ENCODE measurements around the gene WDFY4.

WDFY4 gene

GRCh38 chr10:49008091-49008490 is 323.4 kb downstream of the WDFY4 start:
- H4K5ac ChIP-seq (ENCODE audit: low read length), result no peak overlapping the region
- H3K79me1 ChIP-seq (ENCODE audit: low read length), result no peaks in the 10 kb centered on the region
- no peak overlapping the region for H3K4me3 ChIP-seq (ENCODE audit: low read length)
- H3K27ac ChIP-seq (ENCODE audit: low read depth, low read length), result no peak overlapping the region
- no peak overlapping the region for H3K18ac ChIP-seq (ENCODE audit: low read length)
- H3K79me2 ChIP-seq (ENCODE audit: control insufficient read depth, insufficient read depth, low read length), result no peaks in the 10 kb centered on the region
- no peak overlapping the region for H3K23ac ChIP-seq (ENCODE audit: low read length)
- H3K56ac ChIP-seq (ENCODE audit: low read length), result no peak overlapping the region
- DNase-seq, result no peak
- H3K4me1 ChIP-seq (ENCODE audit: control insufficient read depth, low read depth, low read length), result no peaks in the 10 kb centered on the region
- no peaks in the 10 kb centered on the region for H3K27me3 ChIP-seq (ENCODE audit: insufficient read depth, low read length, poor library complexity)
- no peak overlapping the region for H3K9ac ChIP-seq (ENCODE audit: low read length)
- no peak overlapping the region for H4K8ac ChIP-seq (ENCODE audit: low read depth, low read length)
- H3K4me2 ChIP-seq (ENCODE audit: low read length), result no peak overlapping the region
- H2BK5ac ChIP-seq (ENCODE audit: low read length), result no peak overlapping the region
- no peak overlapping the region for H2AK5ac ChIP-seq (ENCODE audit: low read length)
- no peak overlapping the region for H2BK120ac ChIP-seq (ENCODE audit: low read depth, low read length)
- H2BK15ac ChIP-seq (replicated peaks; ENCODE audit: low read depth), result no peak overlapping the region
- no peaks in the 10 kb centered on the region for H3K36me3 ChIP-seq (ENCODE audit: control insufficient read depth, insufficient read depth, low read length)
- no peak overlapping the region for H3K4ac ChIP-seq (ENCODE audit: low read depth, low read length)
- WGBS (ENCODE audit: extremely low coverage, insufficient coverage, low lambda C conversion rate), result no CpG with 5 or more reads among the region's 1 CpG

DNA sequence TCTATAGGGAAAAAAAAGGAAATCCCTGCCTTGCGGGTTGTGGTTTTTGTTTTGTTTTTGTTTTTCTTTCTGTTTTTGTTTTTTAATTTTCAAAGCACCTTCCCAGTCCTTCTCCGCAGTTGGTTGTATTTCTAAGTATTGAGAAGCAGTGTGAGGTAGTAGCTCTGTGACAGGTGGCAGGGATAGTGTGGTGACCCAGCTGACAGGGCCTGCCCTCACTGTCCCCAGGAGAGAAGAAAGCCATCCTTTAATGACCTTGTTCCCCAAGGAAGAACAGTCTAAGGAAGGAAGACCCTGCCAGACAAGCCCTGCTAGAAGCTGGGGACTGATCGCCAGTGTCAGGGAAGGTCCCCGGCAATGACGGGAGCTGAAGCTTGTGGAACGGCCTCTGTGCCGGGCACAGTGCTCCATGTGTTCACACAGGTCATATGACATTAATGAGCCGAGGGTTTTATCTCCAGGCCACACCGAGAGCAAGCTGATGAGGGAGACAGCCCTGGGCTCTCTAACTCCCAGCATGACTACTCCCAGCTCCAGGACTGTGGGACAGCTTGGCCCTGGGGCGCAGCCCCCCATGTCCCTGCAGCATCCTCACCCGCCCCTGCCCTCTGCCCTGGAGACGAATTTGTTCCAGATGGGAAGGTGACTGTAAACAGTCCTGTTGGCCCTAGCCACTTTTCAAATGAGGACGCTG is 324.0 kb downstream of the WDFY4 start:
- H3K18ac ChIP-seq (ENCODE audit: low read length), result no peak overlapping the region
- no peak overlapping the region for H4K8ac ChIP-seq (ENCODE audit: low read depth, low read length)
- H2AK5ac ChIP-seq (ENCODE audit: low read length), result no peak overlapping the region
- DNase-seq, result no peak
- no peak overlapping the region for H3K9ac ChIP-seq (ENCODE audit: low read length)
- H3K4me2 ChIP-seq (ENCODE audit: low read length), result no peak overlapping the region
- H3K36me3 ChIP-seq (ENCODE audit: control insufficient read depth, insufficient read depth, low read length), result no peaks in the 10 kb centered on the region
- H3K79me2 ChIP-seq (ENCODE audit: control insufficient read depth, insufficient read depth, low read length), result no peaks in the 10 kb centered on the region
- H3K27ac ChIP-seq (ENCODE audit: low read depth, low read length), result no peak overlapping the region
- no peak overlapping the region for H3K56ac ChIP-seq (ENCODE audit: low read length)
- no peaks in the 10 kb centered on the region for H3K4me1 ChIP-seq (ENCODE audit: control insufficient read depth, low read depth, low read length)
- H2BK5ac ChIP-seq (ENCODE audit: low read length), result no peak overlapping the region
- H3K23ac ChIP-seq (ENCODE audit: low read length), result no peak overlapping the region
- no peak overlapping the region for H3K4ac ChIP-seq (ENCODE audit: low read depth, low read length)
- H3K27me3 ChIP-seq (ENCODE audit: insufficient read depth, low read length, poor library complexity), result no peaks in the 10 kb centered on the region
- no peak overlapping the region for H2BK15ac ChIP-seq (replicated peaks; ENCODE audit: low read depth)
- no peak overlapping the region for H2BK120ac ChIP-seq (ENCODE audit: low read depth, low read length)
- no peak overlapping the region for H4K5ac ChIP-seq (ENCODE audit: low read length)
- H3K79me1 ChIP-seq (ENCODE audit: low read length), result no peaks in the 10 kb centered on the region
- H3K4me3 ChIP-seq (ENCODE audit: low read length), result no peak overlapping the region
- no CpG with 5 or more reads among the region's 13 CpGs for WGBS (ENCODE audit: extremely low coverage, insufficient coverage, low lambda C conversion rate)

DNA sequence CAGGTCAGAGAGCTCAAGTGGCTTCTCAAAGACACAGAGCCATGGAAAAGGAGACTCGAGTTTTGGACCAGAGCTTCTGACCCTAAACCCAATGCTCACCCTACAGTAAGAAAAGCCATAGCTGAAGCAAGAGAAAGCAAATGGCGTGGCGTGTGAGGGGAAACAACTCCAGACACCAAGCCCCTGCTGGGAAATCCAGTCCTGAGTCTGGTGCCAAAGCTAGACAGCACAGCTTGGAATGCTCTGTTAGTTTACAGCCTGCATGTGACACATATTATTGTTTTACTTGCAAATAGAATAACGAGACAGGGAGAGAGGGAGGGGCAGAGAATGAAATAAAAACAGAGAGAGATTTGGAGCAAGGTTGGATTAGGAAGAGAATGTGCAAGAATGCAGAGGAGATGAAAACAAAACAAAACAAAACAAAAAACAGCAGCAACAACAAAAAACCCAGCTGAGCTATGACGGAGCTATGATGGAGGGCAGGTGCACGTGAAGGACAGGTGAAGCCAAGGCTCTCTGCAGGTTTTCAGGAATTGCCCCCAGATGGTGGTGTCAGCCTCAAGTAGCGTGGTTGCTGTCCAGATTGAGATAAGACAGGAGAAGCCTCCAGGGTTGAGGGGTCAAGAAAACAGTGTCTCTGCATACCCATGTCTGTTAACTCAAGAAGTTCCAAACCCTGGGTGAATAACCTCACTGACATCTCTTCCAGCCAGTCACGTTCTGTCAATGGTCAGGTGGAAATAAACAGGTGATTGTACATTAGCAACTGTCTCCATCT is 324.7 kb downstream of the WDFY4 start:
- Histone ChIP-seq H2BK15ac (replicated peaks; ENCODE audit: low read depth) (no peak overlapping the region), H2BK5ac (ENCODE audit: low read length) (no peak overlapping the region), H3K4me3 (ENCODE audit: low read length) (no peak overlapping the region), H3K9ac (ENCODE audit: low read length) (no peak overlapping the region), H3K4ac (ENCODE audit: low read depth, low read length) (no peak overlapping the region), H3K4me2 (ENCODE audit: low read length) (no peak overlapping the region), H3K36me3 (ENCODE audit: control insufficient read depth, insufficient read depth, low read length) (no peaks in the 10 kb centered on the region), H2AK5ac (ENCODE audit: low read length) (no peak overlapping the region), H4K8ac (ENCODE audit: low read depth, low read length) (no peak overlapping the region), H3K18ac (ENCODE audit: low read length) (no peak overlapping the region), H3K27me3 (ENCODE audit: insufficient read depth, low read length, poor library complexity) (no peaks in the 10 kb centered on the region), H3K23ac (ENCODE audit: low read length) (no peak overlapping the region), H3K4me1 (ENCODE audit: control insufficient read depth, low read depth, low read length) (no peaks in the 10 kb centered on the region), H3K79me2 (ENCODE audit: control insufficient read depth, insufficient read depth, low read length) (no peaks in the 10 kb centered on the region), H2BK120ac (ENCODE audit: low read depth, low read length) (no peak overlapping the region), H3K56ac (ENCODE audit: low read length) (no peak overlapping the region), H3K27ac (ENCODE audit: low read depth, low read length) (no peak overlapping the region), H3K79me1 (ENCODE audit: low read length) (no peaks in the 10 kb centered on the region), H4K5ac (ENCODE audit: low read length) (no peak overlapping the region)
- DNase-seq, result no peak
- no CpG with 5 or more reads among the region's 8 CpGs for WGBS (ENCODE audit: extremely low coverage, insufficient coverage, low lambda C conversion rate)

DNA sequence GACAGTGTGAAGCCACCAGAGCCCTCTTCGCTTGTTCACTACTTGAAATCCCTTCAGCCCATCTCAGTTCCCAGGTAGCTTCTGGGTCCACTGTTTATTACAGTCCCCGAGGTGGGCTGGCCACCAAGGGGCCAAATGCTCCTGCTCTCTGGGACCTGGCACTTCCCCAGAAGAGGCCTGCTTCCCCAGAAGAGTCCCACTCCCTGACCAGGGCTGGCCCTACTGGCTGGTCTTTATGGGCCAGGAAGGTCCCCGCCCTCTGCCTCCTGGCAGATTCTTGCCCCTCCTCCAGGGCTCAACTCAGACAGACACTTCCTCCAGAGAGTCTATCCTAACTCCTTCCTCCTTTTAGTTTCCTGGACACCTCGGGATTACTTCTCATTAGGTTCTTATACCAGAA is 325.6 kb downstream of the WDFY4 start:
- Histone ChIP-seq H3K18ac (ENCODE audit: low read length) (no peak overlapping the region), H4K8ac (ENCODE audit: low read depth, low read length) (no peak overlapping the region), H3K4ac (ENCODE audit: low read depth, low read length) (no peak overlapping the region), H3K27ac (ENCODE audit: low read depth, low read length) (no peak overlapping the region), H2AK5ac (ENCODE audit: low read length) (no peak overlapping the region), H3K36me3 (ENCODE audit: control insufficient read depth, insufficient read depth, low read length) (no peaks in the 10 kb centered on the region), H4K5ac (ENCODE audit: low read length) (no peak overlapping the region), H3K4me3 (ENCODE audit: low read length) (no peak overlapping the region), H3K23ac (ENCODE audit: low read length) (no peak overlapping the region), H3K56ac (ENCODE audit: low read length) (no peak overlapping the region), H2BK15ac (replicated peaks; ENCODE audit: low read depth) (no peak overlapping the region), H3K79me2 (ENCODE audit: control insufficient read depth, insufficient read depth, low read length) (no peaks in the 10 kb centered on the region), H3K4me2 (ENCODE audit: low read length) (no peak overlapping the region), H2BK5ac (ENCODE audit: low read length) (no peak overlapping the region), H3K27me3 (ENCODE audit: insufficient read depth, low read length, poor library complexity) (no peaks in the 10 kb centered on the region), H3K4me1 (ENCODE audit: control insufficient read depth, low read depth, low read length) (no peaks in the 10 kb centered on the region), H3K9ac (ENCODE audit: low read length) (no peak overlapping the region), H3K79me1 (ENCODE audit: low read length) (no peaks in the 10 kb centered on the region), H2BK120ac (ENCODE audit: low read depth, low read length) (no peak overlapping the region)
- WGBS (ENCODE audit: extremely low coverage, insufficient coverage, low lambda C conversion rate), result no CpG with 5 or more reads among the region's 4 CpGs
- no peak for DNase-seq

GRCh38 chr10:49010865-49011264 is 326.2 kb downstream of the WDFY4 start:
- H3K27me3 ChIP-seq (ENCODE audit: insufficient read depth, low read length, poor library complexity), result no peaks in the 10 kb centered on the region
- H2BK5ac ChIP-seq (ENCODE audit: low read length), result no peak overlapping the region
- H3K23ac ChIP-seq (ENCODE audit: low read length), result no peak overlapping the region
- H4K5ac ChIP-seq (ENCODE audit: low read length), result no peak overlapping the region
- H3K27ac ChIP-seq (ENCODE audit: low read depth, low read length), result no peak overlapping the region
- H3K79me1 ChIP-seq (ENCODE audit: low read length), result no peaks in the 10 kb centered on the region
- H3K79me2 ChIP-seq (ENCODE audit: control insufficient read depth, insufficient read depth, low read length), result no peaks in the 10 kb centered on the region
- H3K18ac ChIP-seq (ENCODE audit: low read length), result no peak overlapping the region
- H2AK5ac ChIP-seq (ENCODE audit: low read length), result no peak overlapping the region
- no peak overlapping the region for H3K4me2 ChIP-seq (ENCODE audit: low read length)
- H3K4me1 ChIP-seq (ENCODE audit: control insufficient read depth, low read depth, low read length), result no peaks in the 10 kb centered on the region
- no peaks in the 10 kb centered on the region for H3K36me3 ChIP-seq (ENCODE audit: control insufficient read depth, insufficient read depth, low read length)
- H3K56ac ChIP-seq (ENCODE audit: low read length), result no peak overlapping the region
- no peak overlapping the region for H3K4ac ChIP-seq (ENCODE audit: low read depth, low read length)
- no peak overlapping the region for H4K8ac ChIP-seq (ENCODE audit: low read depth, low read length)
- WGBS (ENCODE audit: extremely low coverage, insufficient coverage, low lambda C conversion rate), result no CpG with 5 or more reads among the region's 4 CpGs
- H2BK120ac ChIP-seq (ENCODE audit: low read depth, low read length), result no peak overlapping the region
- no peak for DNase-seq
- no peak overlapping the region for H2BK15ac ChIP-seq (replicated peaks; ENCODE audit: low read depth)
- no peak overlapping the region for H3K9ac ChIP-seq (ENCODE audit: low read length)
- no peak overlapping the region for H3K4me3 ChIP-seq (ENCODE audit: low read length)

Data from mesendoderm (in vitro differentiated cells).